ENCODE measurements around the gene LIPK. TPM values are rescaled to one million over a fixed set of nuclear protein-coding genes. Genes with fewer than 3 reads are reported as not detected.
A peak's percentile ranks its signal among the peaks of the same experiment; 100 is the strongest.
"Not testable (repeated sequence)": the region's sequence is repeated elsewhere in the genome, so short reads cannot be mapped to it uniquely, and the experiment has no call there.

LIPK gene
- total RNA-seq, 4 donors from 2014 or later, result not detected

DNA sequence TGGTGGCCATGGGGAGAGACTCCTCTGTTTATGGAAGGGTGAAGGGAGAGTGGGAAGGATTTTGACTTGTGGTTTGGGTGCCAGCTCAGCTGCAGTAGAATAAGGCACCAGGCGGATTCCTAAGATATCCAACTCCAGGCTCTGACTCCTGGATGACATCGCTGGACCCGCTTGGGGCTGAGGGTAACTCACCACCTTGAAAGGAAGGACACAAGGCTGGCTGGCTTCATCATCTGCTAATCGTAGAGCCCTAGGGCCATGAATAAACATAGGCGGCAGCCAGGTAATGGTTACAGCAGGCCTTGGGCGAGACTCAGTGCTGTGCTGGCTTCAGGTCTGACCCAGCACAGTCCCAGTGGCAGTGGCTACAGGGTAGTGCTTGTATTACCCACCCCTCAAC is 16.7 kb upstream of the LIPK start:
- 92% methylated on average over 4 of the region's 6 CpGs for WGBS
- TF ChIP-seq POLR2A (IDR thresholded peaks at IDR 0.05; ENCODE audit: low read depth), result no peak
- no peak for TF ChIP-seq POLR2AphosphoS5 (IDR thresholded peaks at IDR 0.05)
- TF ChIP-seq EP300 (IDR thresholded peaks at IDR 0.05), result no peak
- TF ChIP-seq, protein P1, sequence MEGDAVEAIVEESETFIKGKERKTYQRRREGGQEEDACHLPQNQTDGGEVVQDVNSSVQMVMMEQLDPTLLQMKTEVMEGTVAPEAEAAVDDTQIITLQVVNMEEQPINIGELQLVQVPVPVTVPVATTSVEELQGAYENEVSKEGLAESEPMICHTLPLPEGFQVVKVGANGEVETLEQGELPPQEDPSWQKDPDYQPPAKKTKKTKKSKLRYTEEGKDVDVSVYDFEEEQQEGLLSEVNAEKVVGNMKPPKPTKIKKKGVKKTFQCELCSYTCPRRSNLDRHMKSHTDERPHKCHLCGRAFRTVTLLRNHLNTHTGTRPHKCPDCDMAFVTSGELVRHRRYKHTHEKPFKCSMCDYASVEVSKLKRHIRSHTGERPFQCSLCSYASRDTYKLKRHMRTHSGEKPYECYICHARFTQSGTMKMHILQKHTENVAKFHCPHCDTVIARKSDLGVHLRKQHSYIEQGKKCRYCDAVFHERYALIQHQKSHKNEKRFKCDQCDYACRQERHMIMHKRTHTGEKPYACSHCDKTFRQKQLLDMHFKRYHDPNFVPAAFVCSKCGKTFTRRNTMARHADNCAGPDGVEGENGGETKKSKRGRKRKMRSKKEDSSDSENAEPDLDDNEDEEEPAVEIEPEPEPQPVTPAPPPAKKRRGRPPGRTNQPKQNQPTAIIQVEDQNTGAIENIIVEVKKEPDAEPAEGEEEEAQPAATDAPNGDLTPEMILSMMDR (IDR thresholded peaks at IDR 0.05), result no peak
- intact Hi-C loops (cut with DNase I), result no loop called here
- H3K4me1 ChIP-seq, result no peaks in the 10 kb centered on the region
- no peaks in the 10 kb centered on the region for H3K9me3 ChIP-seq
- H3K36me3 ChIP-seq, result no peaks in the 10 kb centered on the region
- H3K4me3 ChIP-seq, result no peak overlapping the region
- no peak for DNase-seq (ENCODE audit: extremely low spot score)
- H3K27me3 ChIP-seq, result peaks cover 0 to 6% (median 0%) of the 10 kb centered on the region in 4 donors
- no peak overlapping the region for H3K27ac ChIP-seq (replicated peaks in 1 of 4)

GRCh38 chr10:88693392-88694020 is 12.5 kb upstream of the LIPK start:
- Histone ChIP-seq H3K27ac (replicated peaks in 1 of 4) (no peak overlapping the region), H3K36me3 (no peaks in the 10 kb centered on the region), H3K4me3 (no peak overlapping the region), H3K27me3 (peaks cover 0 to 6% (median 0%) of the 10 kb centered on the region in 4 donors), H3K9me3 (no peaks in the 10 kb centered on the region), H3K4me1 (no peaks in the 10 kb centered on the region)
- WGBS, result 54% methylated on average over 4 of the region's 4 CpGs
- TF ChIP-seq POLR2A (IDR thresholded peaks at IDR 0.05; ENCODE audit: low read depth), result no peak
- TF ChIP-seq, protein P1 (IDR thresholded peaks at IDR 0.05), result peak in 1 of 3 experiments; percentile 9
- no peak for DNase-seq (ENCODE audit: extremely low spot score)
- intact Hi-C loops (cut with DNase I), result no loop called here

GRCh38 chr10:88702848-88703597 is 3.0 kb upstream of the LIPK start:
- Histone ChIP-seq H3K27me3 (no peaks in the 10 kb centered on the region), H3K36me3 (no peaks in the 10 kb centered on the region), H3K27ac (replicated peaks in 1 of 4) (no peak overlapping the region), H3K9me3 (no peaks in the 10 kb centered on the region), H3K4me3 (no peak overlapping the region), H3K4me1 (no peaks in the 10 kb centered on the region)
- TF ChIP-seq POLR2AphosphoS5 (IDR thresholded peaks at IDR 0.05) (no peak), EP300 (IDR thresholded peaks at IDR 0.05) (no peak), POLR2A (IDR thresholded peaks at IDR 0.05; ENCODE audit: low read depth) (no peak)
- TF ChIP-seq, protein P1 (IDR thresholded peaks at IDR 0.05), result no peak
- 62% methylated on average over 4 of the region's 4 CpGs for WGBS
- intact Hi-C loops (cut with DNase I), result no loop called here
- no peak for DNase-seq (ENCODE audit: extremely low spot score)

GRCh38 chr10:88707429-88708155 is 1.5 kb downstream of the LIPK start:
- no peaks in the 10 kb centered on the region for H3K36me3 ChIP-seq
- TF ChIP-seq POLR2A (IDR thresholded peaks at IDR 0.05; ENCODE audit: low read depth), result no peak
- no peak for TF ChIP-seq POLR2AphosphoS5 (IDR thresholded peaks at IDR 0.05)
- TF ChIP-seq EP300 (IDR thresholded peaks at IDR 0.05), result no peak
- TF ChIP-seq, protein P1 (IDR thresholded peaks at IDR 0.05), result no peak
- no peak overlapping the region for H3K4me3 ChIP-seq
- H3K27ac ChIP-seq (replicated peaks in 1 of 4), result no peak overlapping the region
- intact Hi-C loops (cut with DNase I), result no loop called here
- H3K27me3 ChIP-seq, result no peaks in the 10 kb centered on the region
- 29% methylated on average over 2 of the region's 2 CpGs for WGBS
- no peak for DNase-seq (ENCODE audit: extremely low spot score)
- no peaks in the 10 kb centered on the region for H3K4me1 ChIP-seq
- no peaks in the 10 kb centered on the region for H3K9me3 ChIP-seq

DNA sequence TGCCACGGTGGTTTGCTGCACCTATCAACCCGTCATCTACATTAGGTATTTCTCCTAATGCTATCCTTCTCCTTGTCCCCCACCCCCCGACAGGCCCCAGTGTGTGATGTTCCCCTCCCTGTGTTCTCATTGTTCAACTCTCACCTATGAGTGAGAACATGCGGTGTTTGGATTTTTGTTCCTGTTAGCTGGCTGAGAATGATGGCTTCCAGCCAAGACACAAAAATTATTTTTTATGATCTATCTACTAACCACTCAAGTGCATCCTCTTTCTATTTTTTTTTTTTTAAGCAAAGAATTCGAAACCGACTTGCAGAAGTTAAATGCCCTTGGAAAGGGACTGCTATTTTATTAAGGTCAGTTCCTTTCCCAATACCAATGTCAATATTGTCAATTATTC is 3.3 kb downstream of the LIPK start:
- H3K27me3 ChIP-seq; H3K4me1 ChIP-seq; H3K36me3 ChIP-seq; intact Hi-C loops (cut with DNase I); H3K27ac ChIP-seq (replicated peaks in 1 of 4); DNase-seq (ENCODE audit: extremely low spot score); H3K4me3 ChIP-seq; H3K9me3 ChIP-seq: not testable (repeated sequence)
- WGBS, result 38% methylated on average over 6 of the region's 6 CpGs
